Uterus (tissue), 4 donors: ENCODE data around the gene EVI5. TPM values are rescaled to one million over a fixed set of nuclear protein-coding genes. Genes with fewer than 3 reads are reported as not detected.

ENCODE experiments used
- DNase-seq, 2 donors: peaks; one replicate each; pipeline ENCODE4 v3.0.0-alpha.2; 2019 to 2020
- H3K27ac ChIP-seq, 2 donors: fragments of 200-600 bp; sonication (generic); 1 replicate in 1 of 2; 2 replicates in 1 of 2; pipeline ENCODE4 v1.5.1; 2016 to 2018
- H3K27me3 ChIP-seq, 2 donors: fragments of 200-600 bp; sonication (generic); one replicate each; pipeline ENCODE4 v1.5.1; 2018 to 2019; ENCODE audit warnings: control low read depth in 1 of 2
- H3K36me3 ChIP-seq, 2 donors: fragments of 200-600 bp; sonication (generic); one replicate each; pipeline ENCODE4 v1.5.1; 2019; ENCODE audit warnings: control low read depth in 1 of 2
- H3K4me1 ChIP-seq, 2 donors: fragments of 200-600 bp; sonication (generic); one replicate each; pipeline ENCODE4 v1.5.1; 2018 to 2019; ENCODE audit warnings: control low read depth in 1 of 2
- H3K4me3 ChIP-seq, 2 donors: fragments of 200-600 bp; sonication (generic); 1 replicate in 1 of 2; 2 replicates in 1 of 2; pipeline ENCODE4 v1.5.1; 2018 to 2019; ENCODE audit warnings: mild to moderate bottlenecking in 1 of 2
- H3K9me3 ChIP-seq, 2 donors: fragments of 200-600 bp; sonication (generic); one replicate each; pipeline ENCODE4 v1.5.1; 2019; ENCODE audit warnings: control low read depth in 1 of 2
- POLR2A ChIP-seq, 2 donors: fragments of 450-650 bp; IDR thresholded peaks; one replicate each; pipeline ENCODE4 v1.6.1; 2016; ENCODE audit warnings: antibody characterized with exemption in 2 of 2, mild to moderate bottlenecking in 1 of 2, moderate library complexity in 1 of 2
- intact Hi-C: fragments of 100-400 bp; cut with DNase I; formaldehyde crosslinking; loops from one replicate; pipeline ENCODE4 v1.15.1; 2023; ENCODE audit warnings: low total_unique reads
- total RNA-seq, 4 donors: library from RNA; depleted of rRNA in 3 of 4; stranded (reverse); fragments of >200 nt in 3 of 4; gene quantifications; one replicate each; pipeline versions ENCODE4 v1.1.0 to v1.2.4, GENCODE V29; 2014 to 2023
- TF ChIP-seq, protein P1 (sequence below), 4 experiments: fragments of 200-600 bp in 2 of 4; fragments of 450-650 bp in 2 of 4; sonication (generic) in 2 of 4; IDR thresholded peaks; one replicate each; pipeline ENCODE4 v1.5.1; 2016 to 2019; ENCODE audit warnings: antibody characterized with exemption in 4 of 4, mild to moderate bottlenecking in 2 of 4, moderate library complexity in 1 of 4
- donor health status: DM: yes; HTN: yes; CAD: no.

EVI5 gene
- total RNA-seq, 4 donors from 2014 or later: 53.0 to 112 (median 58.4) TPM

DNA sequence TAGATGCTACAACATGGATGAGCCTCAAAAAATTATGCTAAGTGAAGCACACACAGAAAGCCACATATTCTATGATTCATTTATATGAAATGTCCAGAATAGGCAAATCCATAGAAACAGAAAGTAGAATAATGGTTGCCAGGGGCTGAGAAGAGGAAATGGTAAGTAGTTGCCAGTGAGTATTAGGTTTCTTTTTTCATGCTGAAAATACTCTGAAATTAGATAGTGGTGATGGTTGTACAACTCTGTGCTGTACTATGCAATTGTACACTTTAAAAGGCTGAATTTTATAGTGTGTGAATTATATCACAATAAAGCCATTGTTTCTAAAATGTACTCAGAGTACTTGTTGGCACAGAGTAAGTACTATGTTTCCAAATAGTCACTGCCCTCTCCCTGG lies 282.7 kb downstream of the EVI5 start:
- Histone ChIP-seq H3K4me3 (no peak overlapping the region), H3K9me3 (no peaks in the 10 kb centered on the region), H3K27me3 (no peaks in the 10 kb centered on the region), H3K27ac (no peak overlapping the region), H3K36me3 (no peaks in the 10 kb centered on the region), H3K4me1 (no peaks in the 10 kb centered on the region)
- DNase-seq: no peak
- intact Hi-C loops: no loop called here
- TF ChIP-seq, protein P1, sequence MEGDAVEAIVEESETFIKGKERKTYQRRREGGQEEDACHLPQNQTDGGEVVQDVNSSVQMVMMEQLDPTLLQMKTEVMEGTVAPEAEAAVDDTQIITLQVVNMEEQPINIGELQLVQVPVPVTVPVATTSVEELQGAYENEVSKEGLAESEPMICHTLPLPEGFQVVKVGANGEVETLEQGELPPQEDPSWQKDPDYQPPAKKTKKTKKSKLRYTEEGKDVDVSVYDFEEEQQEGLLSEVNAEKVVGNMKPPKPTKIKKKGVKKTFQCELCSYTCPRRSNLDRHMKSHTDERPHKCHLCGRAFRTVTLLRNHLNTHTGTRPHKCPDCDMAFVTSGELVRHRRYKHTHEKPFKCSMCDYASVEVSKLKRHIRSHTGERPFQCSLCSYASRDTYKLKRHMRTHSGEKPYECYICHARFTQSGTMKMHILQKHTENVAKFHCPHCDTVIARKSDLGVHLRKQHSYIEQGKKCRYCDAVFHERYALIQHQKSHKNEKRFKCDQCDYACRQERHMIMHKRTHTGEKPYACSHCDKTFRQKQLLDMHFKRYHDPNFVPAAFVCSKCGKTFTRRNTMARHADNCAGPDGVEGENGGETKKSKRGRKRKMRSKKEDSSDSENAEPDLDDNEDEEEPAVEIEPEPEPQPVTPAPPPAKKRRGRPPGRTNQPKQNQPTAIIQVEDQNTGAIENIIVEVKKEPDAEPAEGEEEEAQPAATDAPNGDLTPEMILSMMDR (IDR thresholded peaks at IDR 0.05): no peak
- no peak for TF ChIP-seq POLR2A (IDR thresholded peaks at IDR 0.05)

DNA sequence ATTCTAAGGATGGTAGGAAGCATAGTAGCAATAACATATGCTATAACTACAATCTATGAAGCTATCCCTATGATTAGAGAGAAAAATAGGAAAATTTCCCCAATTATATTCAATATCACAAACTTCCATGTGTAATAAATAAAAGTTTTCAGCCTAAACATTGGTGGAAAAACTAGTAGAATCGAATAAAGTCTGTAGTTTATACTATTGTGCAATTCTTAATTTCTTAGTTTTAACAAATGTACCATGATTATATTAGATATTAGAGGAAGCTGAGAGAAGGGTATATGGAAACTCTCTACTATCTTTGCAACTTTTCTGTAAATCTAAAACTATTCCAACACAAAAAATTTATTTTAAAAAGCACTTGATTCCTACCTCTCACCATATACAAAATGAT lies 284.4 kb downstream of the EVI5 start:
- intact Hi-C loops: no loop called here
- no peak for DNase-seq
- H3K9me3 ChIP-seq: no peaks in the 10 kb centered on the region
- TF ChIP-seq, protein P1 (IDR thresholded peaks at IDR 0.05): no peak
- TF ChIP-seq POLR2A (IDR thresholded peaks at IDR 0.05): no peak
- no peaks in the 10 kb centered on the region for H3K27me3 ChIP-seq
- no peak overlapping the region for H3K4me3 ChIP-seq
- no peaks in the 10 kb centered on the region for H3K36me3 ChIP-seq
- H3K4me1 ChIP-seq: no peaks in the 10 kb centered on the region
- H3K27ac ChIP-seq: no peak overlapping the region

GRCh38 chr1:92495392-92496063 lies 289.4 kb downstream of the EVI5 start:
- DNase-seq: no peak
- TF ChIP-seq POLR2A (IDR thresholded peaks at IDR 0.05): no peak
- TF ChIP-seq, protein P1 (IDR thresholded peaks at IDR 0.05): no peak
- no peak overlapping the region for H3K4me3 ChIP-seq

DNA sequence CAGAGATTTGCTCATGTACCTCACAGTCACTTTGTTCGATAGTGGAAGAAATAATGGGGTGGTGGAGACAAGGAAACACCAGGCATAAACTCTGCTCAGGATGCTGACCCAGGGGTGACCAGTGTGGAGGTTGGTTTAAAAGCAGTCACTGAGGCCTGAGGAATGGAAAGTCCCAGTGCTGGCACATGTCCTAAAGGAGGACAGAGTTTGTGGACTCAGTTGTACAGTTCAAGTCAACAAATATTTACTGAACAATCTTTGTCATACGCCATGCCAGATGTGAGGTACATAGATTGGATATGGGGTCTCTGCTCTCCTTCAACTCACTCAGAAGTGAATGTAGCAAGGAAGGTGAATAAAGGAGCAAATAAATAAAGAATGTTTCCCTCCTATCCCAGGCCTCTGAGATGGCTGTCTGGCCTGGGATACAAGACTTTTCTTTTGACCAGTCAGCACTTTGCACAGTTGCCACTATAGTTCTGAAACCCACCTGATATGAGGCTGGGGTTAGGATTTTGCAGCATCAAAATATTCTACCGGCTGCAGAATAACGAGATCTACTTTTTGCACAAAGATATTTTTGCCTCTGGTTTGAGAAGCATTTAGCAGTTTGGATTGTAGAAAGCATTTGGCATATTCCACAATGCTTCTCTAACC lies 290.3 kb downstream of the EVI5 start:
- intact Hi-C loops: no loop called here
- no peak for DNase-seq
- Histone ChIP-seq H3K27ac (no peak overlapping the region), H3K36me3 (no peaks in the 10 kb centered on the region), H3K27me3 (peaks cover 0 to 7% of the 10 kb centered on the region in 2 donors), H3K9me3 (no peaks in the 10 kb centered on the region), H3K4me3 (no peak overlapping the region), H3K4me1 (no peaks in the 10 kb centered on the region)
- TF ChIP-seq, protein P1 (IDR thresholded peaks at IDR 0.05): no peak
- no peak for TF ChIP-seq POLR2A (IDR thresholded peaks at IDR 0.05)

More at GRCh38 chr1:92495392-92496063, 289.4 kb downstream of the EVI5 start:
- H3K36me3 ChIP-seq: no peaks in the 10 kb centered on the region
- intact Hi-C loops: no loop called here
- H3K27ac ChIP-seq: no peak overlapping the region
- H3K4me1 ChIP-seq: no peaks in the 10 kb centered on the region
- H3K27me3 ChIP-seq: peaks cover 0 to 5% of the 10 kb centered on the region in 2 donors
- H3K9me3 ChIP-seq: no peaks in the 10 kb centered on the region

DNA sequence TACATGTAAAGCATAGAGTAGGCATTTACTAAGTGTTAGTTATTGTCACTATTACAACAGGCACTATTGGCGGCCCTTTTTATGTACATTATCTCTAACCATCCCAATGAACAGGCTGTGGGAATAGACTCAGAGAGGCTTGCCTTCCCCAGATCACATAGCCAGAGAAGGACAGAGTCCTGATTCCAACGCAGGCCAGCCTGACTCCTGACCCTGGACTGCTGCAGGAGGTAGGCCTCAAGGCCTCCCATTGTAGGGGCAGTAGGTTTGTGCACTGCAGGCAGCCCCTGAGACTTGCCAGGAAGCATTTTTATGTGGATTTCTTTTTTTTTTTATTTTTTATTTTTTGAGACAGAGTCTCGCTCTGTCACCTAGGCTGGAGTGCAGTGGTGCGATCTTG lies 291.8 kb downstream of the EVI5 start:
- TF ChIP-seq POLR2A (IDR thresholded peaks at IDR 0.05): no peak
- TF ChIP-seq, protein P1 (IDR thresholded peaks at IDR 0.05): no peak
- Histone ChIP-seq H3K9me3 (no peaks in the 10 kb centered on the region), H3K4me1 (no peaks in the 10 kb centered on the region), H3K27ac (no peak overlapping the region), H3K4me3 (no peak overlapping the region), H3K36me3 (no peaks in the 10 kb centered on the region), H3K27me3 (peaks cover 0 to 7% of the 10 kb centered on the region in 2 donors)
- intact Hi-C loops: no loop called here
- no peak for DNase-seq
